Smooth muscle cell (in vitro differentiated cells): ENCODE results near the gene JADE3. TPM values are rescaled to one million over a fixed set of nuclear protein-coding genes. Genes with fewer than 3 reads are reported as not detected.

Experiments
- DNase-seq: peaks from one replicate; lab custom pipeline; 2025; ENCODE audit not compliant: unreplicated experiment; lab: John Stamatoyannopoulos, UW
- H2AFZ ChIP-seq: fragments of 200-600 bp; sonication (generic); 2 replicates; pipeline ENCODE4 v1.6.0; 2016; ENCODE audit warnings: antibody characterized with exemption, low read depth, mild to moderate bottlenecking
- H3F3A ChIP-seq: fragments of 200-600 bp; sonication (generic); 2 replicates; pipeline ENCODE4 v1.6.0; 2017; ENCODE audit warnings: antibody characterized with exemption, low read depth
- H3K27ac ChIP-seq: fragments of 200-600 bp; sonication (generic); 2 replicates; pipeline ENCODE4 v1.5.1; 2016; ENCODE audit warnings: low read depth, mild to moderate bottlenecking
- H3K27me3 ChIP-seq: fragments of 200-600 bp; sonication (generic); 2 replicates; pipeline ENCODE4 v1.6.1; 2016; ENCODE audit warnings: low read depth, mild to moderate bottlenecking
- H3K36me3 ChIP-seq: fragments of 200-600 bp; sonication (generic); 2 replicates; pipeline ENCODE4 v1.5.1; 2016; ENCODE audit warnings: low read depth
- H3K4me1 ChIP-seq: fragments of 200-600 bp; sonication (generic); 2 replicates; pipeline ENCODE4 v1.5.1; 2016; ENCODE audit warnings: low read depth
- H3K4me2 ChIP-seq: fragments of 200-600 bp; sonication (generic); 2 replicates; pipeline ENCODE4 v1.6.0; 2016; ENCODE audit warnings: mild to moderate bottlenecking
- H3K4me3 ChIP-seq: fragments of 200-600 bp; sonication (generic); 2 replicates; pipeline ENCODE4 v1.5.1; 2016; ENCODE audit warnings: mild to moderate bottlenecking
- H3K79me2 ChIP-seq: fragments of 200-600 bp; sonication (generic); 2 replicates; pipeline ENCODE4 v1.6.0; 2016; ENCODE audit warnings: low read depth, mild to moderate bottlenecking
- H3K9ac ChIP-seq: fragments of 200-600 bp; sonication (generic); 2 replicates; pipeline ENCODE4 v1.6.0; 2016; ENCODE audit warnings: low read depth
- H3K9me3 ChIP-seq: fragments of 200-600 bp; sonication (generic); replicated peaks from 2 replicates; pipeline ENCODE4 v1.5.1; 2016; ENCODE audit warnings: low read depth
- H4K20me1 ChIP-seq: fragments of 200-600 bp; sonication (generic); 2 replicates; pipeline ENCODE4 v1.6.0; 2016; ENCODE audit warnings: low read depth
- WGBS: methylation state at CpG from one replicate; pipeline ENCODE4 v1.1.7; 2016; ENCODE audit warnings: low lambda C conversion rate; 5-methylcytosine and 5-hydroxymethylcytosine counted together
- polyA plus RNA-seq: library from polyadenylated mRNA; unstranded; fragments of >200 nt; fragmentation: Nextera tagmentation; extraction: Ambion mirVana; gene quantifications from 2 replicates; pipeline ENCODE4 v1.2.1, GENCODE V29; 2016
- total RNA-seq: library from RNA; depleted of rRNA; stranded (reverse); fragments of >200 nt; gene quantifications from 2 replicates; pipeline ENCODE4 v1.2.3, GENCODE V29; 2014
- TF ChIP-seq, protein P1 (sequence below): fragments of 200-600 bp; sonication (generic); IDR thresholded peaks from 2 replicates; pipeline ENCODE4 v1.5.1; 2017; ENCODE audit warnings: borderline replicate concordance, mild to moderate bottlenecking, antibody characterized with exemption; ENCODE audit not compliant: insufficient read depth, poor library complexity, severe bottlenecking

JADE3 gene
- total and polyA plus RNA-seq, 2 experiments from 2014 or later, result 2.0 to 6.7 TPM

DNA sequence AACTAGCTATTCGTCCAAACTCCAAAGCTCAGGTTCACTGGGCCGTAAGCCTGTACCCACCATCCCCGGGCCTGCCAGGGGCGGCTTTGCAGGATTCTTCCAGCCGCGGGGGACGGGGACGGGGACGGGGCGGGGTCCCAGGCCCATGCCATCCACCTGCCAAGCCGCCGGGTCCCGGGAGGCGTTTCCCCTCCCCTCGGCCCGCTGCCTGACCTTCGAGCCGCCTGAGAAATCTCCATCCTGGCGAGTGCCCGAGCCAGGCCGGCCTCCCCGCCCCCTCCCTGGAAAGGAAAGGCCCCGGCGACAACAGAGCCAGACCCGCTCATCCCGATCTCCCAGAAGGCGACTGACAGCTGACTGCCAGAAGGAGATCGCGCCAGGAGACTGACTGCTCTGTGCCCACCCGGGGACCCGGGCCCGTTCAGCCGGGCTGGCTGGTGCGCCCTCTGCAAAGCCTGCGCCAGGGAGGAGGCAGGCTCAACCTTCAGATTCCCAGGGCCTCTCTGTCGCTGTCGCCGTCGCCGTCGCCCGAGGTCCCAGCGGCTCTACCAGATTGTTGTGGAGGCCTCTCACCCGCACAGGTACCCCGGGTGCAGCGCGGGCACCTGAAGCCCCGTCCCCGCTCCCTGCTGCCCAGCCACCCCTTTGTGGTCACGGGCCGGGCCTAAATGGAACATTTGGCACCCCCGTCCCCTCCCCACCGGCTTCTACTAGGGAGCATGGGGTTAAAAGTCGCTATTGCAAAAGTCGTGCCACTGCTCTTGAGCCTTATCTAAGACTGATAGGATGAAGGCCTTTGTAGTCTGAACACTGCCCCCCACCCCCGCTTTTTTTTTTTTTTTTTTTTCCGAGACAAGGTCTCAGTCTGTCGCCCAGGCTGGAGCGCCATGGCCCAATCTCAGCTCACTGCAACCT lies 166.2 kb downstream of the JADE3 start, which contains the start of gene RGN:
Gene RGN (plus strand): TSS at position 315 of the 915 bp plus-strand sequence. CDS start 2,702 bp downstream, outside the sequence.
- Histone ChIP-seq H3K4me2 (peak within 1 kb of the TSS; percentile 79), H3K27me3 (no peaks in the 10 kb centered on the region), H3K4me3 (peak within 1 kb of the TSS; percentile 40)

DNA sequence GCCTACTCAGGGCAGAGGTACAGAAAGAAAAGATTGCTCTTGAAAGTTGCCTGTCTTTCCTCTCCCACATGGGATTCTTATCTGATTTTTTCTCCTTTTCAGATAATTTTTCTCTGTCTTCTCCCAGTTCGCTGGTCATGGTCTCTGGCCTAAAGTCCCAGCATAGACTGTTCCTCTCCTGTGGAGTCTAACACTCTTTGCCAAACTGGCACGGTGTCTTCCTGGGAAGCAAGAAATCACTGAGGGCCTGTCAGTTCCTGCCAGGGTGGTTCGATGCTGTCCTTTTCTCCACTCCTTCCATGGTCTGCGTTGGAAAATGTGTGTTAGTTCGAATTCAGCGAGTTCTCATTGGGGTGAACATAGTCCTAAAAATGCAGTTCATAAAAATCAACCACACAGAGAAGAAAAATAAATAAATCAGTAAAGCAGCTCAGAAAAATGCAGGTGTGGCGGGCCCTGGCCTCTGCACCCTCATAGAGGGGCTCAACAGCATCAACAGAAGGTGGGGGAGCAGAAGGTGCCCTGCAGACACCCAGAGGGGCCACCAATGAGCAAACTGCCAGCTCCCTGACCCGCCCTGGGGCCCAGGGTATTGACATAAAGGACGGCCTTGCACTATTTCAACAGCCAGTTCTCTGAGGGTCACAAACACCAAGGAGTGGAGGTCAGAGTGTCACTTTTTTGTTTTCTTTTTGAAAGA lies 168.1 kb downstream of the JADE3 start:
- Histone ChIP-seq H3K36me3 (no peaks in the 10 kb centered on the region), H3K4me1 (no peaks in the 10 kb centered on the region), H3K9ac (no peak overlapping the region), H3K4me3 (no peak overlapping the region), H4K20me1 (no peaks in the 10 kb centered on the region), H3K27ac (no peak overlapping the region), H3K79me2 (no peaks in the 10 kb centered on the region), H3K27me3 (no peaks in the 10 kb centered on the region), H3K9me3 (no peaks in the 10 kb centered on the region), H3K4me2 (no peak overlapping the region), H3F3A (no peaks in the 10 kb centered on the region), H2AFZ (no peak overlapping the region)
- TF ChIP-seq, protein P1, sequence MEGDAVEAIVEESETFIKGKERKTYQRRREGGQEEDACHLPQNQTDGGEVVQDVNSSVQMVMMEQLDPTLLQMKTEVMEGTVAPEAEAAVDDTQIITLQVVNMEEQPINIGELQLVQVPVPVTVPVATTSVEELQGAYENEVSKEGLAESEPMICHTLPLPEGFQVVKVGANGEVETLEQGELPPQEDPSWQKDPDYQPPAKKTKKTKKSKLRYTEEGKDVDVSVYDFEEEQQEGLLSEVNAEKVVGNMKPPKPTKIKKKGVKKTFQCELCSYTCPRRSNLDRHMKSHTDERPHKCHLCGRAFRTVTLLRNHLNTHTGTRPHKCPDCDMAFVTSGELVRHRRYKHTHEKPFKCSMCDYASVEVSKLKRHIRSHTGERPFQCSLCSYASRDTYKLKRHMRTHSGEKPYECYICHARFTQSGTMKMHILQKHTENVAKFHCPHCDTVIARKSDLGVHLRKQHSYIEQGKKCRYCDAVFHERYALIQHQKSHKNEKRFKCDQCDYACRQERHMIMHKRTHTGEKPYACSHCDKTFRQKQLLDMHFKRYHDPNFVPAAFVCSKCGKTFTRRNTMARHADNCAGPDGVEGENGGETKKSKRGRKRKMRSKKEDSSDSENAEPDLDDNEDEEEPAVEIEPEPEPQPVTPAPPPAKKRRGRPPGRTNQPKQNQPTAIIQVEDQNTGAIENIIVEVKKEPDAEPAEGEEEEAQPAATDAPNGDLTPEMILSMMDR, result no peak
- WGBS, result 72% methylated on average over 9 of the region's 9 CpGs
- DNase-seq, result no peak

More for the DNA sequence above, 166.2 kb downstream of the JADE3 start, which contains the start of gene RGN:
- H3K9me3 ChIP-seq, result no peaks in the 10 kb centered on the region
- TF ChIP-seq, protein P1, result no peak
- 60% methylated on average over 45 of the region's 59 CpGs for WGBS
- peak within 1 kb of the TSS; percentile 58 for H2AFZ ChIP-seq
- DNase-seq, result no peak
- H3F3A ChIP-seq, result no peaks in the 10 kb centered on the region
- H3K9ac ChIP-seq, result no peak within 1 kb of the TSS
- no peaks in the 10 kb centered on the region for H4K20me1 ChIP-seq
- no peaks in the 10 kb centered on the region for H3K4me1 ChIP-seq
- H3K27ac ChIP-seq, result no peak within 1 kb of the TSS
- no peaks in the 10 kb centered on the region for H3K36me3 ChIP-seq
- no peaks in the 10 kb centered on the region for H3K79me2 ChIP-seq

DNA sequence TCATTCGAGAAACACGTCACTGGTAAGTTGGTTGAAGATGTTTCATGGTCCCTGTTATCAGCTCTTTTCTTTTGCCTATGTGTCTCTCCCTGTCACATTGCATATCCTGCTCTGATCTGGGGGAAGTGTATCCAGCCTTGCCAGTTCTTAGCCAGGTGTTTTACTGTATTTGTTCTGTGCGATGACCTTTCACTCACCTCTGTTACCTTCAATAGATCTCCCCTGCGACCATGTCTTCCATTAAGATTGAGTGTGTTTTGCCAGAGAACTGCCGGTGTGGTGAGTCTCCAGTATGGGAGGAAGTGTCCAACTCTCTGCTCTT lies 168.7 kb downstream of the JADE3 start:
- H3F3A ChIP-seq, result no peaks in the 10 kb centered on the region
- no peaks in the 10 kb centered on the region for H4K20me1 ChIP-seq
- no peak overlapping the region for H3K4me2 ChIP-seq
- H3K4me1 ChIP-seq, result no peaks in the 10 kb centered on the region
- no peak overlapping the region for H3K9ac ChIP-seq
- no peak for DNase-seq
- WGBS, result 87% methylated on average over 5 of the region's 5 CpGs
- H3K4me3 ChIP-seq, result no peak overlapping the region
- no peak overlapping the region for H3K27ac ChIP-seq
- no peaks in the 10 kb centered on the region for H3K79me2 ChIP-seq
- H3K9me3 ChIP-seq, result no peaks in the 10 kb centered on the region
- no peaks in the 10 kb centered on the region for H3K36me3 ChIP-seq
- H3K27me3 ChIP-seq, result no peaks in the 10 kb centered on the region
- TF ChIP-seq, protein P1, result no peak
- no peak overlapping the region for H2AFZ ChIP-seq
